Measurements from ENCODE around the gene TECTB.

DNA sequence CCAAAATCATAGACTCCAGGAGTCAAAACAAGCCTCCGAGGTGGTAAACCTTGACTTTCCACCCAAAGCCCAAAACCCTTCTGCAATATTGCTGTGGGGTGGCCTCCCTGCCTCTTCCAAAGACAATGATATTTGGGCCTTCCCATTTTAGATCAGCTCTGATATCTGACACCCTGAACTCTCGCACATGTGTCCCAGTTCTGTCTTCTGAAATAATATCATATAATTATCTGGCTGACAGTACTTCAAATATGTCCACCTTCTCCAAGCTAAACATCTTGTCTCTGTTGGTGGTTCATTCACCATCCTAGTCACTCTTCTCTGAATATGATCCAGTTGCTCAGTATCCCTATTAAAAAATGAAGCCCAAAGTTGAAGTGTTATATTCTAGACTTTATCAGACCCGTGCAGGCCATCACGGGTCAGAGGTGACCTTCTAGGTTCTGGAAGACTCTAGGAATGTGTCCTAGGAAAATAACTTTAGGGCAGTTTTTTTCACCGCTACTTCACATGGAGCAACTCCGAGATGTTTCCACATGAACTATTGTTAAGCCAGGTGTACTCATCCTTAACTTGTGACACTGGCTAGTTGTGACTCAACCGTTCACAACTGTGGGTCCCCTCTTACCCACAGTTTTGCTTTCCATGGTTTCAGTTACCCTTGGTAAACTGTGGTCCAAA lies 6.3 kb downstream of the TECTB start:
- TF ChIP-seq, protein P1, sequence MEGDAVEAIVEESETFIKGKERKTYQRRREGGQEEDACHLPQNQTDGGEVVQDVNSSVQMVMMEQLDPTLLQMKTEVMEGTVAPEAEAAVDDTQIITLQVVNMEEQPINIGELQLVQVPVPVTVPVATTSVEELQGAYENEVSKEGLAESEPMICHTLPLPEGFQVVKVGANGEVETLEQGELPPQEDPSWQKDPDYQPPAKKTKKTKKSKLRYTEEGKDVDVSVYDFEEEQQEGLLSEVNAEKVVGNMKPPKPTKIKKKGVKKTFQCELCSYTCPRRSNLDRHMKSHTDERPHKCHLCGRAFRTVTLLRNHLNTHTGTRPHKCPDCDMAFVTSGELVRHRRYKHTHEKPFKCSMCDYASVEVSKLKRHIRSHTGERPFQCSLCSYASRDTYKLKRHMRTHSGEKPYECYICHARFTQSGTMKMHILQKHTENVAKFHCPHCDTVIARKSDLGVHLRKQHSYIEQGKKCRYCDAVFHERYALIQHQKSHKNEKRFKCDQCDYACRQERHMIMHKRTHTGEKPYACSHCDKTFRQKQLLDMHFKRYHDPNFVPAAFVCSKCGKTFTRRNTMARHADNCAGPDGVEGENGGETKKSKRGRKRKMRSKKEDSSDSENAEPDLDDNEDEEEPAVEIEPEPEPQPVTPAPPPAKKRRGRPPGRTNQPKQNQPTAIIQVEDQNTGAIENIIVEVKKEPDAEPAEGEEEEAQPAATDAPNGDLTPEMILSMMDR (IDR thresholded peaks at IDR 0.05): no peak
- no peak for TF ChIP-seq POLR2A (IDR thresholded peaks at IDR 0.05)

Measured in right lobe of liver (tissue), 4 donors.